Right lobe of liver (tissue), 4 donors: ENCODE measurements around the gene TIMP3.

ENCODE experiments used
- POLR2A ChIP-seq: fragments of 450-650 bp; IDR thresholded peaks from one replicate; pipeline ENCODE4 v1.6.1; 2017; ENCODE audit warnings: antibody characterized with exemption, mild to moderate bottlenecking
- TF ChIP-seq, protein P1 (sequence below), 4 donors: fragments of 200-600 bp in 3 of 4; fragments of 450-650 bp in 1 of 4; IDR thresholded peaks; one replicate each; pipeline versions ENCODE4 v1.5.1 to v1.8.0; 2016 to 2022; ENCODE audit warnings: antibody characterized with exemption in 4 of 4, mild to moderate bottlenecking in 2 of 4
- donor health status: DM: no; HTN: no; CAD: no.
- donor health status: DM: no; HTN: no; CAD: no.
- donor health status: DM: no; HTN: yes; CAD: no.

DNA sequence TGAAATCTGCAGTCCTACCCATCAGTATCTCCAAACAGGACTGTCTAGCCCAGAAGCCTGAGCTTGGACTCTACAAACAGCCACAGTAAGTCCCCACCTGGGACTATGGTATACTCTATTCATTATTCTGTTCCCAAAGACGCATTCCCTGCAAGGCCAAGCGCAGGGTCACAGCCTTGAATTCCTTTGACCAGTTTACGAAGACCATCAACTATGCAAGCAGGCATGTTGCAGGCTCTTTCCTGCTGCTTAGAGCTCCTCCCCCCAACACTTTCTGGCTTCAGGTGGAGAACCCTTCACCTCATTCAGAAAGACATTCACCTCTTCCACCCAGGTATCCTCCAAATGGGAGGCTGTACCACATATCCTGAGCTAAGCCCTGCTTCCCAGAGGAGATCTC, 62.5 kb downstream of the TIMP3 start:
- TF ChIP-seq, protein P1, sequence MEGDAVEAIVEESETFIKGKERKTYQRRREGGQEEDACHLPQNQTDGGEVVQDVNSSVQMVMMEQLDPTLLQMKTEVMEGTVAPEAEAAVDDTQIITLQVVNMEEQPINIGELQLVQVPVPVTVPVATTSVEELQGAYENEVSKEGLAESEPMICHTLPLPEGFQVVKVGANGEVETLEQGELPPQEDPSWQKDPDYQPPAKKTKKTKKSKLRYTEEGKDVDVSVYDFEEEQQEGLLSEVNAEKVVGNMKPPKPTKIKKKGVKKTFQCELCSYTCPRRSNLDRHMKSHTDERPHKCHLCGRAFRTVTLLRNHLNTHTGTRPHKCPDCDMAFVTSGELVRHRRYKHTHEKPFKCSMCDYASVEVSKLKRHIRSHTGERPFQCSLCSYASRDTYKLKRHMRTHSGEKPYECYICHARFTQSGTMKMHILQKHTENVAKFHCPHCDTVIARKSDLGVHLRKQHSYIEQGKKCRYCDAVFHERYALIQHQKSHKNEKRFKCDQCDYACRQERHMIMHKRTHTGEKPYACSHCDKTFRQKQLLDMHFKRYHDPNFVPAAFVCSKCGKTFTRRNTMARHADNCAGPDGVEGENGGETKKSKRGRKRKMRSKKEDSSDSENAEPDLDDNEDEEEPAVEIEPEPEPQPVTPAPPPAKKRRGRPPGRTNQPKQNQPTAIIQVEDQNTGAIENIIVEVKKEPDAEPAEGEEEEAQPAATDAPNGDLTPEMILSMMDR (IDR thresholded peaks at IDR 0.05), result no peak
- no peak for TF ChIP-seq POLR2A
